ENCODE results near the gene ABCC1.

ABCC1 gene

DNA sequence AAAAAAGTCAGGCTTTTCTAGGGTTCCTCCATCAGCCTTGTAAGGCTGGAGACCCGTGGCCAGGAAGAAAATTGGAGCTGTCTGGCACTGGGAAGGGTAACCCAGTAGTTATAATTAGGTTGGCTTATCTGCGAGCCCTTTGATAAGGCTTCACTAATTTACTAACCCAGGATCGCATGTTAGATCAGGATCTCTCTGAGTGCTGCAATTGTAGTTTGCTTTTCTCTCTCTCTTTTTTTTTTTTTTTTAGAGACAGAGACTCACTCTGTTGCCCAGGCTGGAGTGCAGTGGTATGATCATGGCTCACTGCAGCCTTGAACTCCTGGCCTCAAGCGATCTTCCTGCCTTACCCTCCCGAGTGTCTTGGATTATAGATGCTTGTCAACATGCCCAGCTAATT, 17.0 kb downstream of the ABCC1 start:
- Histone ChIP-seq H3K36me3 (ENCODE audit: control insufficient read depth, insufficient read depth, low read length) (peaks cover 6% of the 10 kb centered on the region), H3K4me1 (ENCODE audit: control insufficient read depth, insufficient read depth, low read length, poor library complexity, severe bottlenecking) (peaks cover 14% of the 10 kb centered on the region), H3K4me3 (ENCODE audit: insufficient read depth, low read depth, low read length, poor library complexity, severe bottlenecking) (no peak overlapping the region), H3K27me3 (replicated peaks; ENCODE audit: control insufficient read depth, insufficient read depth, low read length, poor library complexity, severe bottlenecking) (no peaks in the 10 kb centered on the region), H3K27ac (ENCODE audit: insufficient read depth, low read length, poor library complexity, severe bottlenecking) (no peak overlapping the region), H3K9me3 (ENCODE audit: control insufficient read depth, low read length) (no peaks in the 10 kb centered on the region)
- no peak for DNase-seq

DNA sequence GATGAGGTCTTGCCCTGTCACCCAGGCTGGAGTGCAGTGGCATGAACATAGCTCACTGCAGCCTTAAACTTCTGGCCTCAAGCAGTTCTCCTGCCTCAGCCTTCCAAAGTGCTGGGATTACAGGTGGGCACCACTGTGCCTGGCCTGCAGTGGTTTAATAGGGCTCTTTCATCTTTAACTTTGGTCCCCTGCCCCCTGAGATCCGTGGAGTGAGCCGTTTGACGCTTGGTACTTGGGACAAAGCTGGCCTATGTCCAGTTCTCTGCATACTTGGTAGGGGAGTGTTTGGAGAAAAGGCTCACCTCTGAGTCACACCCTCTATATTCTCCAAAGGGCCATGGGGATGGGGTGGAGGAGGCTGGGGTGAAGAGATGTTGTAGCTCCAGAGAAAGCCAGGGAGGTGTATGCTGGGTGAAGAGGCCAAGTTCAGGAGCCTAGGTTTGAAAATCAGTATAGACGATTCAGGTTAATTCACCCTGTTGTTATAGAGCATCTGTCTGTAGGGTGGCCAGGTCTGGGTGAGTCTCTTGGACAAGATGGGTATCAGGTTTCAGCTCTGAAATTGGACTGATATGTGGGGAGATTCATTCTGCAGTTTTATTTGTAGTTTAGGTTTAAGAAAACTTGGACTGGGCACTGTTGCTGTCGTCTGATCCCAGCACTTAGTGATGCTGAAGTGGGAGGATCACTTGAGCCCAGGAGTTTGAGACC, 17.6 kb downstream of the ABCC1 start:
- Histone ChIP-seq H3K9me3 (ENCODE audit: control insufficient read depth, low read length) (no peaks in the 10 kb centered on the region), H3K36me3 (ENCODE audit: control insufficient read depth, insufficient read depth, low read length) (peaks cover 11% of the 10 kb centered on the region), H3K4me3 (ENCODE audit: insufficient read depth, low read depth, low read length, poor library complexity, severe bottlenecking) (no peak overlapping the region), H3K27me3 (replicated peaks; ENCODE audit: control insufficient read depth, insufficient read depth, low read length, poor library complexity, severe bottlenecking) (no peaks in the 10 kb centered on the region), H3K27ac (ENCODE audit: insufficient read depth, low read length, poor library complexity, severe bottlenecking) (no peak overlapping the region), H3K4me1 (ENCODE audit: control insufficient read depth, insufficient read depth, low read length, poor library complexity, severe bottlenecking) (peaks cover 10% of the 10 kb centered on the region)
- DNase-seq, result no peak

GRCh38 chr16:15967655-15968315, 18.4 kb downstream of the ABCC1 start:
- no peak overlapping the region for H3K27ac ChIP-seq (ENCODE audit: insufficient read depth, low read length, poor library complexity, severe bottlenecking)
- peaks cover 4% of the 10 kb centered on the region for H3K9me3 ChIP-seq (ENCODE audit: control insufficient read depth, low read length)
- DNase-seq, result no peak
- H3K36me3 ChIP-seq (ENCODE audit: control insufficient read depth, insufficient read depth, low read length), result peaks cover 19% of the 10 kb centered on the region
- H3K27me3 ChIP-seq (replicated peaks; ENCODE audit: control insufficient read depth, insufficient read depth, low read length, poor library complexity, severe bottlenecking), result no peaks in the 10 kb centered on the region
- peaks cover 4% of the 10 kb centered on the region for H3K4me1 ChIP-seq (ENCODE audit: control insufficient read depth, insufficient read depth, low read length, poor library complexity, severe bottlenecking)
- no peak overlapping the region for H3K4me3 ChIP-seq (ENCODE audit: insufficient read depth, low read depth, low read length, poor library complexity, severe bottlenecking)

DNA sequence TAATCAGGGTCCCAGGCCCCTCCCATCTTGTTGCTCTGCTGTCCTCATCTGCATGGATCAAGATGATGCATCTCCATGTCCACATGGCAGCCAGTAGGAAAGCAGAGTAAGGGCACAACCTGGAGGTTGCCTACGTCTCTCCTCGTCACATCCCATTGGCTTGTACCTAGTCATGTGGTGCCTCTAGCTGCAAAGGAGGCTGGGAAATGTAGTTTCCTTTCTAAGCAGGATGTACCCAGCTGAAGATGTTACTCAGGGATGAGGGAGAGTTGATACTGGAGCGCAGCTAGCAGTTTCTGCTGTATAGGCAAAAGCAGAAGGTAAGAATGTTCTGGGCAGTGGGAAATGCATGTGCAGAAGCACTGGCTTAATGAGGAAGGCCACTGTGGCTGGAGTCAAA, 20.8 kb downstream of the ABCC1 start:
- Histone ChIP-seq H3K27ac (ENCODE audit: insufficient read depth, low read length, poor library complexity, severe bottlenecking) (no peak overlapping the region), H3K4me3 (ENCODE audit: insufficient read depth, low read depth, low read length, poor library complexity, severe bottlenecking) (no peak overlapping the region), H3K36me3 (ENCODE audit: control insufficient read depth, insufficient read depth, low read length) (peaks cover 23% of the 10 kb centered on the region), H3K27me3 (replicated peaks; ENCODE audit: control insufficient read depth, insufficient read depth, low read length, poor library complexity, severe bottlenecking) (no peaks in the 10 kb centered on the region), H3K4me1 (ENCODE audit: control insufficient read depth, insufficient read depth, low read length, poor library complexity, severe bottlenecking) (no peaks in the 10 kb centered on the region), H3K9me3 (ENCODE audit: control insufficient read depth, low read length) (peaks cover 4% of the 10 kb centered on the region)
- no peak for DNase-seq

DNA sequence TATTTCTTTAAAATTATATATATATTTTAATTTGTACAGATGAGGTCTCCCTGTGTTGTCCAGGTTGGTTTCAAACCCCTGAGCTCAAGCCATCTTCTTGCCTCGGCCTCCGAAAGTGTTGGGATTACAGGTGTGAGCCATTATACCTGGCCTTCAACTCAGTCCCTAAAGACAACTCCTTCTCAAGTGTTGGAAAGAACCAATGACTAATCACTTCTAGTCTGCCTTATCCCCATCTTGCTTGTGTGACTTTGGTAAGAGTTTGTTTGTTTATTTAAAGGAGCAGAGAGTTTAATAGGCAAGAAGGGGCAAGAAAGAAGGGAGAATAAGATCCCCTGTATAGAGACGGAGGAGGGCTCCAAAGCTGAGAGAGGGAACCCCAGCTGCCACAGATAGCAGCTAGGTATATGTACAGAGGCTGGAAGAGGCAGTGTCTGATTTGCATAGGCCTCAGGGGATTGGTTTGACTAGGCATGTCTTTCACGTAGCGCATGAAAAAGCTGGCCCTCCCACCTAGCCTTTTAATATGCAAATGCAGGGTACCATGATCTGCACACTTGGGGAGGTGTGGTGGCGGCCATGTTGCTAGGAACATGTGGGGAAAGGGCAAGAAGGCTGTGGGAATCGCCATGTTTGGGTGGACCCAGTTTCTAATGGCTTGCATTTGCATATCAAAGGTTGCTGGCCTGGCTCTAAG, 21.5 kb downstream of the ABCC1 start:
- Histone ChIP-seq H3K4me1 (ENCODE audit: control insufficient read depth, insufficient read depth, low read length, poor library complexity, severe bottlenecking) (no peaks in the 10 kb centered on the region), H3K27me3 (replicated peaks; ENCODE audit: control insufficient read depth, insufficient read depth, low read length, poor library complexity, severe bottlenecking) (no peaks in the 10 kb centered on the region), H3K4me3 (ENCODE audit: insufficient read depth, low read depth, low read length, poor library complexity, severe bottlenecking) (no peak overlapping the region), H3K36me3 (ENCODE audit: control insufficient read depth, insufficient read depth, low read length) (peaks cover 23% of the 10 kb centered on the region), H3K27ac (ENCODE audit: insufficient read depth, low read length, poor library complexity, severe bottlenecking) (no peak overlapping the region), H3K9me3 (ENCODE audit: control insufficient read depth, low read length) (peaks cover 4% of the 10 kb centered on the region)
- DNase-seq, result no peak

DNA sequence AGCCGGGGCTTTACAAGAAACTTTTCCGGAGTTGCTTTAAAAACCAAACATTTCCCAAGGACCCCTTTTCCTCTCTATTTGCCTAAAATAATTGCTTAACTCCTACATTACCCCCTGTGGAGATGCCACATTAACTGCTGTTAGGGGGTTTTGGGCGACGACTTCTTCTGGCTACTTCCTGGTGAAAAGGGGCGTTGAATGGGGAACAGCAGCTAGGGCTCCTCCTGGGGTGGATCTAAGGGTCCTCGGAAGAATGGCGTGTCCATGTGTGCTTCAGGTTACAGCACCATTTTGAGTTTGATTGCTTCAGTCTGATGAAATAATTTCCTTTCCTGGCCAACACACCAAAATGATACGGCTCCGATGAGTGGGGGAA, 22.0 kb downstream of the ABCC1 start:
- peaks cover 23% of the 10 kb centered on the region for H3K36me3 ChIP-seq (ENCODE audit: control insufficient read depth, insufficient read depth, low read length)
- no peaks in the 10 kb centered on the region for H3K27me3 ChIP-seq (replicated peaks; ENCODE audit: control insufficient read depth, insufficient read depth, low read length, poor library complexity, severe bottlenecking)
- no peak overlapping the region for H3K4me3 ChIP-seq (ENCODE audit: insufficient read depth, low read depth, low read length, poor library complexity, severe bottlenecking)
- no peak for DNase-seq
- peaks cover 4% of the 10 kb centered on the region for H3K9me3 ChIP-seq (ENCODE audit: control insufficient read depth, low read length)
- no peaks in the 10 kb centered on the region for H3K4me1 ChIP-seq (ENCODE audit: control insufficient read depth, insufficient read depth, low read length, poor library complexity, severe bottlenecking)
- no peak overlapping the region for H3K27ac ChIP-seq (ENCODE audit: insufficient read depth, low read length, poor library complexity, severe bottlenecking)

DNA sequence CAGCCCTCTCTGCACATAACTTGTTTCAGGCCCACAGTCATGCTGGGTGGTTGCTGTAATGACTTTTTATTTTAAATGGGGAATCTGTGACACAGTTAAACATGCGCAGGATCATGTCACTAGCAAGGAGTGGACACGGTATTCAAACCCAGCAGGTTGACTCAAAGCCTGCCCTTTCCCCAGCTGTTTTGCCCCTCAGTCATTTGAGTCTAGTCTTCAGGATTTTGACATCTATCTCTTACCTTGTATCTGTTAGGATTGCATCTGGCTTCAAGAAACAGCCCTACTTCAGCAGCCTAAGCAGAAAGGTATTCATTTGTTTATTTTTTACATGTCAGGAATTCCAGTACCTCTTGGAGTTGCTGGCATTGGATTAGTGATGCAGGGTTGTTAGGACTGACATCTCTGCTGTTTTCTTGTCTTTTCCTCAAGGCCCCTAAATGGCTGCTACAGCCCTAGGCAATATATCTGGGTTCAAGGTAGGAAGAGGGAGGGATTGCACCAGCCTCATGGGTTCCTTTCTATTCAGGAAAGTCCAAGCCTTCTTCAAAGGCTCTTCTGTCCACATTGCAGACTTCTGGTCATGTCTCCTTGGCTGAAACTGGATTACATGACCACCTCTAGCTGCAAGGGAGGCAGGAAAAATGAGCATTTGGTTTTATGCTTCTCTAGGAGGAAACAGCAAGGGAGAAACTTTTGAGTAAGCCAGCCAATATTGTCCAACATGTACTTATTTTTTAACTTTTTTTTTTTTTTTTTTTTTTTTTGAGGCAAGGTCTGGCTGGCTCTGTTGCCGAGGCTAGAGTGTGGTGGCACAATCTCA, 22.8 kb downstream of the ABCC1 start:
- no peaks in the 10 kb centered on the region for H3K27me3 ChIP-seq (replicated peaks; ENCODE audit: control insufficient read depth, insufficient read depth, low read length, poor library complexity, severe bottlenecking)
- H3K27ac ChIP-seq (ENCODE audit: insufficient read depth, low read length, poor library complexity, severe bottlenecking), result no peak overlapping the region
- peaks cover 4% of the 10 kb centered on the region for H3K9me3 ChIP-seq (ENCODE audit: control insufficient read depth, low read length)
- H3K4me3 ChIP-seq (ENCODE audit: insufficient read depth, low read depth, low read length, poor library complexity, severe bottlenecking), result no peak overlapping the region
- H3K36me3 ChIP-seq (ENCODE audit: control insufficient read depth, insufficient read depth, low read length), result peaks cover 24% of the 10 kb centered on the region
- no peak for DNase-seq
- H3K4me1 ChIP-seq (ENCODE audit: control insufficient read depth, insufficient read depth, low read length, poor library complexity, severe bottlenecking), result no peaks in the 10 kb centered on the region

- no peak overlapping the region for H3K27ac ChIP-seq (ENCODE audit: insufficient read depth, low read length, poor library complexity, severe bottlenecking)
- H3K4me3 ChIP-seq (ENCODE audit: insufficient read depth, low read depth, low read length, poor library complexity, severe bottlenecking), result no peak overlapping the region
- no peaks in the 10 kb centered on the region for H3K27me3 ChIP-seq (replicated peaks; ENCODE audit: control insufficient read depth, insufficient read depth, low read length, poor library complexity, severe bottlenecking)
- H3K9me3 ChIP-seq (ENCODE audit: control insufficient read depth, low read length), result peaks cover 4% of the 10 kb centered on the region
- H3K36me3 ChIP-seq (ENCODE audit: control insufficient read depth, insufficient read depth, low read length), result peaks cover 33% of the 10 kb centered on the region
- DNase-seq, result no peak
- no peaks in the 10 kb centered on the region for H3K4me1 ChIP-seq (ENCODE audit: control insufficient read depth, insufficient read depth, low read length, poor library complexity, severe bottlenecking)
These were observed 24.0 kb downstream of the ABCC1 start for GRCh38 chr16:15973421-15973820.

DNA sequence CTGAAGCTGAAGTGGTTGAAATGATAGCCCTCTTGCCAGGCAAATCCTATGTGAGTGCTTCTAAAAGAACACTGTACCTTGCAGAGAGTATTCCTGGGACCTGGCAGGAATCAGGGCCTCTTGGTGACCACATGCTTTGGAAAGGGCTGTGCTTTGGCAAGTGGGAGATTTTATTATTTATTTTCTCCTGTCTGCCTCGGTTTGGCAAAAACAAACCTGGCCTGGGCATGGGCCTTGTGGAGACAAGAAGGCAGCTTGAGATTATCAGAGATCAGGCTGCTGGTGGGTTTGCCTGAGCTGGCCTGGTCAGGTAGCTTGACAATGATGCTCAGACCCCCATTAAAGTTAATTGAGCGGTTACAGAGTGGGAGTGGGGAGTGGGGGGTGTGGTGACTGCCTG, 24.6 kb downstream of the ABCC1 start:
- Histone ChIP-seq H3K27me3 (replicated peaks; ENCODE audit: control insufficient read depth, insufficient read depth, low read length, poor library complexity, severe bottlenecking) (no peaks in the 10 kb centered on the region), H3K4me3 (ENCODE audit: insufficient read depth, low read depth, low read length, poor library complexity, severe bottlenecking) (no peak overlapping the region), H3K36me3 (ENCODE audit: control insufficient read depth, insufficient read depth, low read length) (peaks cover 33% of the 10 kb centered on the region), H3K27ac (ENCODE audit: insufficient read depth, low read length, poor library complexity, severe bottlenecking) (no peak overlapping the region), H3K9me3 (ENCODE audit: control insufficient read depth, low read length) (peaks cover 4% of the 10 kb centered on the region), H3K4me1 (ENCODE audit: control insufficient read depth, insufficient read depth, low read length, poor library complexity, severe bottlenecking) (no peaks in the 10 kb centered on the region)
- no peak for DNase-seq
